Activated B cell treated with CpG ODN at 0.5 μM for 24 hours (primary cell): ENCODE measurements around the gene ABCC11. TPM values are rescaled to one million over a fixed set of nuclear protein-coding genes. Genes with fewer than 3 reads are reported as not detected.

ENCODE experiments used
- ATAC-seq: fragments of 200-7000 bp; cut with Tn5 transposase; one replicate; pipeline ENCODE4 v1.10.0; 2021; ENCODE audit warnings: low read depth, mild to moderate bottlenecking, moderate library complexity
- CTCF ChIA-PET: fragments of 350-600 bp; sonication (Branson Sonifier 250); formaldehyde crosslinking; loops from one replicate; lab custom pipeline; 2021; ENCODE audit warnings: antibody characterized with exemption; lab: Charles Lee
- POLR2A ChIA-PET: fragments of 350-600 bp; sonication (Branson Sonifier 250); formaldehyde crosslinking; loops from one replicate; lab custom pipeline; 2021; ENCODE audit warnings: antibody characterized with exemption; lab: Charles Lee
- DNase-seq: peaks from one replicate; pipeline ENCODE4 v3.0.0; 2022
- H3K27ac Mint-ChIP-seq: one replicate; pipeline ENCODE4 v1.8.0; 2020; ENCODE audit warnings: mixed read lengths
- H3K27me3 Mint-ChIP-seq: one replicate; pipeline ENCODE4 v1.8.0; 2021; ENCODE audit warnings: mixed read lengths
- H3K36me3 Mint-ChIP-seq: one replicate; pipeline ENCODE4 v1.8.0; 2021; ENCODE audit warnings: low read depth, mixed read lengths
- H3K4me1 Mint-ChIP-seq: one replicate; pipeline ENCODE4 v1.8.0; 2021; ENCODE audit warnings: mixed read lengths
- H3K4me3 Mint-ChIP-seq: one replicate; pipeline ENCODE4 v1.8.0; 2020; ENCODE audit warnings: mild to moderate bottlenecking, mixed read lengths
- H3K9me3 Mint-ChIP-seq: one replicate; pipeline ENCODE4 v1.8.0; 2020; ENCODE audit warnings: mixed read lengths
- intact Hi-C: fragments of 100-400 bp; cut with micrococcal nuclease; formaldehyde crosslinking; loops from one replicate; pipeline ENCODE4 v1.15.1; 2024
- total RNA-seq: library from RNA; stranded (reverse); gene quantifications from 2 replicates; pipeline ENCODE4 v1.2.3, GENCODE V29; 2022
- TF ChIP-seq, protein P1 (sequence below): fragments of 200-600 bp; IDR thresholded peaks from one replicate; pipeline ENCODE4 v1.8.0; 2022; ENCODE audit warnings: antibody characterized with exemption, mild to moderate bottlenecking

ABCC11 gene
- total RNA-seq, 1 donor from 2014 or later, result not detected

DNA sequence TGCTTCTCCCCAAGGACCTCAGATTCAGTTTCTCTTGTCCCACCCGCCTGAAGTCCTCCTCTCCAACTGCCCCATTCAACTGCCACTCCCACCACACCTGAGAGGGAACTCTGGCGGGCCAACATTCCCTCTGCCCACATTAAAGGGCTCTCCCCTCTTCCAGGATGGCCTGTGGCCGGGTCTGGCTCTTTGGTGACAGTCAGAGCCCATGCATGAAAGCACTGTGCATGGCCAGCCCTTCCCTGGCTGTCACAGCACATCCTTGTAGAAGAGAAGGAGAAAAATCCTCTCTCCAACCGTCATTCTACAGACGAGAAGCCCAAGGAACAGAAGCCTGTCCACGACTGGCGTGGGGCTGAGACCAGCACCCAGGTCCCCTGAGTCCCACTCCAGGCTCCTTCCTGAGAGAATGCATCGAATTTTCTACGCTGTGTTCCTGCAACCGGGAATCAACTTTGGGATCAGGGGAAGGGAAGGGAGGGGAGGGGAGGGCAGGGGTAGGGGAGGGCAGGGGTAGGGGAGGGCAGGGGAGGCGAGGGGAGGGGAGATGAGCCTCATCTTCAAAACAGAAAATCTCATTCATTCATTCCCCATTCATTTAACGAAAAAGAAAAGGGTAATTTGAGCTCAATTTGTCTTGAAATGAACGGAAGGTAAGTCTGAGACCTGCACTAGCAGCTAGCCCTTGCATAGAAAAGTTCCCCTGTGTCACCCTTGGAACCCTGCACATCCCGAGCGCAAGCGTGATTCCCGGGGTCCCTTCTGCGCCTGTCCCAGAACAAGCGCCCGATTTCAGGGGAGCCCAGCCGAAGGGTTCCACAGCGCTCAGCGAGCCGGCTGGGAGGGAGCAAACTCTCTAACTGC lies 91.2 kb downstream of the ABCC11 start, which contains the start of gene ABCC12:
ABCC12 (minus strand) TSS at position 68 of the 864 bp plus-strand sequence. CDS start 9,569 bp downstream, outside the sequence.
- peaks cover 6% of the 10 kb centered on the region for H3K4me1 Mint-ChIP-seq
- TF ChIP-seq, protein P1, sequence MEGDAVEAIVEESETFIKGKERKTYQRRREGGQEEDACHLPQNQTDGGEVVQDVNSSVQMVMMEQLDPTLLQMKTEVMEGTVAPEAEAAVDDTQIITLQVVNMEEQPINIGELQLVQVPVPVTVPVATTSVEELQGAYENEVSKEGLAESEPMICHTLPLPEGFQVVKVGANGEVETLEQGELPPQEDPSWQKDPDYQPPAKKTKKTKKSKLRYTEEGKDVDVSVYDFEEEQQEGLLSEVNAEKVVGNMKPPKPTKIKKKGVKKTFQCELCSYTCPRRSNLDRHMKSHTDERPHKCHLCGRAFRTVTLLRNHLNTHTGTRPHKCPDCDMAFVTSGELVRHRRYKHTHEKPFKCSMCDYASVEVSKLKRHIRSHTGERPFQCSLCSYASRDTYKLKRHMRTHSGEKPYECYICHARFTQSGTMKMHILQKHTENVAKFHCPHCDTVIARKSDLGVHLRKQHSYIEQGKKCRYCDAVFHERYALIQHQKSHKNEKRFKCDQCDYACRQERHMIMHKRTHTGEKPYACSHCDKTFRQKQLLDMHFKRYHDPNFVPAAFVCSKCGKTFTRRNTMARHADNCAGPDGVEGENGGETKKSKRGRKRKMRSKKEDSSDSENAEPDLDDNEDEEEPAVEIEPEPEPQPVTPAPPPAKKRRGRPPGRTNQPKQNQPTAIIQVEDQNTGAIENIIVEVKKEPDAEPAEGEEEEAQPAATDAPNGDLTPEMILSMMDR, result no peak
- DNase-seq (no peak), ATAC-seq (no peak)
- H3K27ac Mint-ChIP-seq, result no peak within 1 kb of the TSS
- H3K9me3 Mint-ChIP-seq, result no peaks in the 10 kb centered on the region
- H3K4me3 Mint-ChIP-seq, result no peak within 1 kb of the TSS
- intact Hi-C loops, result loop anchor here (1.0 to 2.0 kb wide), 6 partner anchors 897 to 1301 kb away; no protein-coding TSS in a partner anchor
- peaks cover 10% of the 10 kb centered on the region for H3K27me3 Mint-ChIP-seq
- POLR2A ChIA-PET, result no interaction called here
- CTCF ChIA-PET, result interaction anchor here (1.7 to 4.5 kb wide), 4 partner anchors 11 to 1121 kb away, joined by 4 to 47 read pairs (median 7); partner anchors contain the start of gene NETO2
- H3K36me3 Mint-ChIP-seq, result no peaks in the 10 kb centered on the region

DNA sequence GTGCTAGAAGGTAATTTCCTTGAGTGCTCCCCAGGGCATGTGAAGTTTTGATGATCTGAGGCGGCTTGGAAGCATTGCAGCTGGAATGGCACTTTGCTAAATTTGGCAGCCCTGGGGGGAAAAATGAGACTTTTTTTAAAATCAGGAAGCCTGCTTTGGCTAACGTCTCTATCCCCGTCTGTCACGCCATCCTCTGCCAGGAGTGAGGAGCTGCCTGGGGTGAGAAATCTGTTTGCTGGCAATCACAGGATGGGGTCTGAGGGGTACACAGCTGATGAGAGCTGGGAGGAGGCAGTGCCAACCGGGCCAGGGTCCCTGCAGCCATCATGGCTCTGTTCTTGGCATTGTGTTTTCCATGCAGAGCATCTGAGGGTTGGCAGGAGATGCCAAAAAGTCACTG lies 93.6 kb downstream of the ABCC11 start:
- Mint-ChIP-seq H3K9me3 (peaks cover 2% of the 10 kb centered on the region), H3K27me3 (peaks cover 25% of the 10 kb centered on the region), H3K4me1 (peaks cover 6% of the 10 kb centered on the region), H3K36me3 (no peaks in the 10 kb centered on the region), H3K27ac (no peak overlapping the region), H3K4me3 (no peak overlapping the region)
- ChIA-PET CTCF (no interaction called here), POLR2A (no interaction called here)
- TF ChIP-seq, protein P1, result no peak
- intact Hi-C loops, result no loop called here
- ATAC-seq (no peak), DNase-seq (no peak)

DNA sequence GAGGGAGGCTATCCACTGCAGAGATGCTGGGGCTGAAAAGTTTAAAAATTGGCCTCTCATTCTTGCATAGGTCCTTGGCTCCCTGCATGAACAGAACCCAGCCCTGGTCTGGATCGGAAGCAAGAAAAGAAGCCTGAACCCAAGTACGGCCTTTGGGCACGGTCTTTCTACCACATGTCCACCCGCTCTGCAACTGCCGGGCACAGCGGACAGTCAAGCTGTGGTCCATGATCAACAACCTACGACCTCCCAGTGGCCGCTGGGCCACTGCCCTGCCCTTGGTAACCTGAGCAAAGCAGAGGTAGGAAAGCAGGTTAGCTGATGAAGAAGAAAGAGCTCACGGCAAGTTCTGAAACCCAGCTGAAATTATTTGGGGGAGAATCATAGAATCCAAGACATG lies 95.1 kb downstream of the ABCC11 start:
- TF ChIP-seq, protein P1, result no peak
- ATAC-seq (no peak), DNase-seq (no peak)
- Mint-ChIP-seq H3K9me3 (peaks cover 5% of the 10 kb centered on the region), H3K27ac (no peak overlapping the region), H3K27me3 (peaks cover 27% of the 10 kb centered on the region), H3K36me3 (no peaks in the 10 kb centered on the region), H3K4me3 (no peak overlapping the region), H3K4me1 (no peaks in the 10 kb centered on the region)
- intact Hi-C loops, result no loop called here
- ChIA-PET CTCF (interaction anchor here (0.9 to 1.1 kb wide), 2 partner anchors 13 to 1010 kb away, joined by 3 read pairs; no protein-coding TSS in a partner anchor), POLR2A (no interaction called here)

DNA sequence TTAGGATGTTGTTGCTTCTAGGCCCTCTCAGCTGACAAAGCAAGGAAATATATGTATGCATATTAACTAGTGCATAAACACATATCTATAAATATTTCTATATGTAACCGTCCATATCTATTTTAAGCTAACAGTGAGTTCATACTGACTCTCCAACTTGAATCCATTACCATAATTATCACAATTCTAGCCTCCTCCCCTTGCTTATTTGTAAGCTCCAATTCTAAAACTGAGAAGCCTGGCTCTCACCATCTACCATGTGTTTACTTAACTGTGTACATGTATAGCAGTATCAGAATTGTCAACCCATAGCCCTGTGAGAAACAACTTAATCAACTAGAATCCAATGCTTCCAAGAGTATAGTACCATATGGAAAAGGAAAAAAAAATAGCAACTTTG lies 96.6 kb downstream of the ABCC11 start:
- peaks cover 5% of the 10 kb centered on the region for H3K9me3 Mint-ChIP-seq
- no peaks in the 10 kb centered on the region for H3K36me3 Mint-ChIP-seq
- ChIA-PET CTCF (interaction anchor here (0.9 kb wide), 1 partner anchor 14 kb away, joined by 3 read pairs; no protein-coding TSS in a partner anchor), POLR2A (no interaction called here)
- peaks cover 23% of the 10 kb centered on the region for H3K27me3 Mint-ChIP-seq
- intact Hi-C loops, result no loop called here
- ATAC-seq (no peak), DNase-seq (no peak)
- H3K4me1 Mint-ChIP-seq, result no peaks in the 10 kb centered on the region
- no peak overlapping the region for H3K27ac Mint-ChIP-seq
- TF ChIP-seq, protein P1, result no peak
- no peak overlapping the region for H3K4me3 Mint-ChIP-seq

DNA sequence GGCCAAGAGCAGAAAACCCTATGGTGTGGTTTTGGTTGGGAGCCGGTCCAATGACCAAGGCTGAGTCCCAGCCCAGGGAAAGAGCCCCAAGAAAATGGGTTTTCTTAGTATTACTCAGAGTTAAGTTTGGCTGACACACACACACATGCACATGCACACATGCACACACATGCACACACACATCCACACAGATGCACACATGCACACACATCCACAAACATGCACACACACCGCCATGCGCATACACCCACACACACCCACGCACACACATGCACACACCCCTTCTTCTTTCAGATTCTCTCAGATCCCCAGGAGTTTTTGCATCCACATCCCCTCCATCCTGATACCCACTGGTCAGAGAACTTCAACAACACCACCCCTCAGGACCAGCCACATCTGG lies 100.6 kb downstream of the ABCC11 start:
- no peak overlapping the region for H3K4me3 Mint-ChIP-seq
- ChIA-PET POLR2A (no interaction called here), CTCF (no interaction called here)
- peaks cover 7% of the 10 kb centered on the region for H3K9me3 Mint-ChIP-seq
- no peak for DNase-seq
- H3K36me3 Mint-ChIP-seq, result no peaks in the 10 kb centered on the region
- H3K27ac Mint-ChIP-seq, result no peak overlapping the region
- intact Hi-C loops, result no loop called here
- no peaks in the 10 kb centered on the region for H3K4me1 Mint-ChIP-seq
- peaks cover 25% of the 10 kb centered on the region for H3K27me3 Mint-ChIP-seq
- ATAC-seq, result no peak
- TF ChIP-seq, protein P1, result no peak
